GM23248 (cell line): ENCODE measurements around the gene RWDD4.

Experiments used
- EZH2 ChIP-seq: fragments of 200-600 bp; sonication (generic); IDR thresholded peaks from 2 replicates; pipeline ENCODE4 v1.6.1; 2018; ENCODE audit warnings: antibody characterized with exemption, mild to moderate bottlenecking; ENCODE audit not compliant: insufficient read depth, poor library complexity, severe bottlenecking
- EZH2phosphoT487 ChIP-seq: fragments of 200-600 bp; sonication (generic); IDR thresholded peaks from 2 replicates; pipeline ENCODE4 v1.6.1; 2018; ENCODE audit warnings: antibody characterized with exemption, moderate library complexity, mild to moderate bottlenecking, low read depth; ENCODE audit not compliant: insufficient read depth

GRCh38 chr4:183636923-183637322 lies 22.1 kb downstream of the RWDD4 start:
- no peak for TF ChIP-seq EZH2phosphoT487
- TF ChIP-seq EZH2: no peak
